Fibroblast of pulmonary artery (primary cell): Measurements from ENCODE around the gene C1QTNF1.
A peak's percentile ranks its signal among the peaks of the same experiment; 100 is the strongest.

ENCODE experiments used
- DNase-seq: peaks from one replicate; pipeline ENCODE4 v3.0.0-alpha.2; 2010; ENCODE audit warnings: low read depth
- H3K4me3 ChIP-seq: replicated peaks from 2 replicates; pipeline ENCODE4 v1.5.1; 2011; ENCODE audit warnings: low read depth, mild to moderate bottlenecking, control low read depth, low read length, moderate library complexity
- TF ChIP-seq, protein P1 (sequence below): IDR thresholded peaks from 2 replicates; pipeline ENCODE4 v1.5.1; 2011; ENCODE audit warnings: mild to moderate bottlenecking, control low read depth, low read length, inconsistent platforms; ENCODE audit errors: missing control alignments

The C1QTNF1 gene

DNA sequence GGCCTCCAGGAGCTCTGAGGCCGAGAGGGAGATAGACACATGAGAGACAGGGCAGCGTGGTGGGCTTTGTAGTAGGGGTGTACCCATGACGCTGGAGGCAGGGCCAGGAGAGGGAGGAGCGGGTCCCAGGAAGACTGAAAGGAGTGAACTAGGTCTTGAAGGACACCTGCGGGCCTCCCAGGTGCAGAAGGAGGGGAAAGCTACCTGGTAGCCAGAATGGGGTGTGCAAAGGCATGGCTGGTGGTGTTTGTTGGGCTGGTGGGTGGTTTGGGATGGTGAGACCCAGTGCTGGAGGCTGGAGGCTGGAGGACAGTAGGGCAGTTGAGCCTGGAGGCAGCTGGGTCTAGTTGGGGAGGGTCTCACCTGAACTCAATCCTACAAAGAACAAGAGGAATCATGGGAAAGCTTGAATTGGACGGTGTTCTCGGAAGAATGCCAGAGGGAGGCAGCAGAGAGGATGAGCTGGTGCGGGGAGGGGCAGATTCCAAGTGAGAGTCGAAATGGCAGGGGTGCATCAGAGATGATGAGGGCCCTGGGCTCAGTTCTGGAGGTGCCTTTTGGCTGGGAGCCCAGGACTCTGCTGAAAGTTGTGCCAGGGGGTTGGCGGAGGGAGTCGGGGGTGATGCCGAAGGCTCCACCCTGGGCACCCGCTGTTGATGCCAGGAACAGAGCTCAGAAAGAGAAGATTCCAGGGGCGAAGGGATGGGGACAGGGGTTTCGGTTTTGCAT, 21.2 kb downstream of the C1QTNF1 start:
- DNase-seq: no peak
- TF ChIP-seq, protein P1, sequence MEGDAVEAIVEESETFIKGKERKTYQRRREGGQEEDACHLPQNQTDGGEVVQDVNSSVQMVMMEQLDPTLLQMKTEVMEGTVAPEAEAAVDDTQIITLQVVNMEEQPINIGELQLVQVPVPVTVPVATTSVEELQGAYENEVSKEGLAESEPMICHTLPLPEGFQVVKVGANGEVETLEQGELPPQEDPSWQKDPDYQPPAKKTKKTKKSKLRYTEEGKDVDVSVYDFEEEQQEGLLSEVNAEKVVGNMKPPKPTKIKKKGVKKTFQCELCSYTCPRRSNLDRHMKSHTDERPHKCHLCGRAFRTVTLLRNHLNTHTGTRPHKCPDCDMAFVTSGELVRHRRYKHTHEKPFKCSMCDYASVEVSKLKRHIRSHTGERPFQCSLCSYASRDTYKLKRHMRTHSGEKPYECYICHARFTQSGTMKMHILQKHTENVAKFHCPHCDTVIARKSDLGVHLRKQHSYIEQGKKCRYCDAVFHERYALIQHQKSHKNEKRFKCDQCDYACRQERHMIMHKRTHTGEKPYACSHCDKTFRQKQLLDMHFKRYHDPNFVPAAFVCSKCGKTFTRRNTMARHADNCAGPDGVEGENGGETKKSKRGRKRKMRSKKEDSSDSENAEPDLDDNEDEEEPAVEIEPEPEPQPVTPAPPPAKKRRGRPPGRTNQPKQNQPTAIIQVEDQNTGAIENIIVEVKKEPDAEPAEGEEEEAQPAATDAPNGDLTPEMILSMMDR: no peak
- no peak overlapping the region for H3K4me3 ChIP-seq

DNA sequence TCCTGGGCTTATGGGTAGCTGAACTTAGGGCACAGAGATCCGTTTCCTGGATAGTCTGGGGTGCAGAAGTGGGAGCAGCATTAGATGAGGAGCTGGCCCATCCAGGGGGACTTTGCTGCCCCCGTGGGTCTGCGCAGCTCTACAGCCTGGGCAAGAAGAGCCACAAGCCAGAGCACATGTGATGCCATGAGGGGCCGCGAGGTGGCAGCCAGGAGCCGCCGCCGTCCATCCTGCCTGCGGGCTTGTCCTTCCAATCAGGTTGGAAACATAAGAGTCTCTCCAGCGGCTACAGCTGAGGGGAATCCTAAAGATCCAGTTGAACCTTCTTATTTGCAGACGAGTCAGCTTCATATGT, 21.9 kb downstream of the C1QTNF1 start:
- no peak overlapping the region for H3K4me3 ChIP-seq
- TF ChIP-seq, protein P1: peak; percentile 89
- peak; percentile 77 for DNase-seq

DNA sequence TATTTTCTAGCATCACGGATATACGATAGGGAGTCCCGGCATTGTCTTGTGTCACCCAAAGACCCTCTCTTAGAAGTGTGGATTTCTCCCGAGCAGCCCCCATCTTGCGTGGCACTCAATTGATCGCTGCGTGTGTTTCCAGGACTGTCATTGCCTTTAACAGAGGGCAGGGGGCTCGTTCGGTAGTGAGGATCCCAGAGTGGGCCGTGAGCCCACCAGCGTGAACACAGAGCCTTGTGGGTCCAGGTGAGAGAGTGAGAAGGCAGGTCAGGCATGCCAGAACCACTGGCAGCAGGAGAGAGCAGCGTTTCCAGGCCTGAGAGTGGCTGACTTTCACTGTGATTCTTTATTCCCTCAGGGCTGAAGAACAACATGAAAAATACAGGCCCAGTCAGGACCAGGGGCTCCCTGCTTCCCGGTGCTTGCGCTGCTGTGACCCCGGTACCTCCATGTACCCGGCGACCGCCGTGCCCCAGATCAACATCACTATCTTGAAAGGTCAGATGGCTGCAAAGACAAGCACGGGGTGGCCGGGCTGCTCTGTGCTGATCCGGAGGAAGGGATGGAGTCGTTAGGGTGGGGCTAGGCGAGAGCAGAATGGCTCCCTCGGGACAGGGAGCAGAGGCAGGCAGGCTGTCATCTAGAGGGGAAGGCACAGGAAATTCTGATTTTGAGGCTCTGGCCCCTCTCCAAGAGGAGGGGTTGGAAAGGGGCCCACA, 22.4 kb downstream of the C1QTNF1 start:
- H3K4me3 ChIP-seq: no peak overlapping the region
- TF ChIP-seq, protein P1: no peak
- DNase-seq: no peak

DNA sequence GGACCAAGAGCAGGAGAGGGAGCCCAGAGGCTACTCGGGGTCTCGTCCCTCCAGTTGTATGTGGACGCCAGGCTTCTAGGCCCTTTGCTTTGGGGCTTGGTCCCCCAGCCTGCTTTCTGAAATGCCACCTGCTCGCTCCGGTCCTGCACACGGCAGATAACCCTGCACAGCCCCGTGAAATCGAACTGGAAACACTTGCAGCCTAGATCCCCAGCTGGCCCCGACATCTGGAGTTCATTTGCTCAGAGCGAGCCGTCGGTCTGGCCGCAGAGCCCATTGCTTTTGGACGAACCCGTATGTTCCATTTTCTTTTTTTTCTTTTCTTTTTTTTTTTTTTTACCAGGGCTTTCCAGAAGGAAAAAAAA, 22.9 kb downstream of the C1QTNF1 start:
- DNase-seq: no peak
- H3K4me3 ChIP-seq: no peak overlapping the region
- TF ChIP-seq, protein P1: no peak

DNA sequence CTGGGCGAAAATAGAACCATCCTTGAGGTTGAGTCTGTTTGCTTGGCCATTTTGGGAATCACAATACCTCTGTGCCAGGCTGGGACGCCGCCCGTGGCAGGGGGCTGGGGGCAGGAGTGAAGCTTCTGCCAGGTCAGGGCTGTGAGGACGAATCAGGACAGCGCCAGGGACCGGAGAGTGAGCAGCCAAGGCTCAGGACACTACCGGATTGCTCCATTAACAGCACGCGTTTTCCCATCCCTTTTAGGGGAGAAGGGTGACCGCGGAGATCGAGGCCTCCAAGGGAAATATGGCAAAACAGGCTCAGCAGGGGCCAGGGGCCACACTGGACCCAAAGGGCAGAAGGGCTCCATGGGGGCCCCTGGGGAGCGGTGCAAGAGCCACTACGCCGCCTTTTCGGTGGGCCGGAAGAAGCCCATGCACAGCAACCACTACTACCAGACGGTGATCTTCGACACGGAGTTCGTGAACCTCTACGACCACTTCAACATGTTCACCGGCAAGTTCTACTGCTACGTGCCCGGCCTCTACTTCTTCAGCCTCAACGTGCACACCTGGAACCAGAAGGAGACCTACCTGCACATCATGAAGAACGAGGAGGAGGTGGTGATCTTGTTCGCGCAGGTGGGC, 23.4 kb downstream of the C1QTNF1 start:
- DNase-seq: no peak
- no peak overlapping the region for H3K4me3 ChIP-seq
- TF ChIP-seq, protein P1: no peak

DNA sequence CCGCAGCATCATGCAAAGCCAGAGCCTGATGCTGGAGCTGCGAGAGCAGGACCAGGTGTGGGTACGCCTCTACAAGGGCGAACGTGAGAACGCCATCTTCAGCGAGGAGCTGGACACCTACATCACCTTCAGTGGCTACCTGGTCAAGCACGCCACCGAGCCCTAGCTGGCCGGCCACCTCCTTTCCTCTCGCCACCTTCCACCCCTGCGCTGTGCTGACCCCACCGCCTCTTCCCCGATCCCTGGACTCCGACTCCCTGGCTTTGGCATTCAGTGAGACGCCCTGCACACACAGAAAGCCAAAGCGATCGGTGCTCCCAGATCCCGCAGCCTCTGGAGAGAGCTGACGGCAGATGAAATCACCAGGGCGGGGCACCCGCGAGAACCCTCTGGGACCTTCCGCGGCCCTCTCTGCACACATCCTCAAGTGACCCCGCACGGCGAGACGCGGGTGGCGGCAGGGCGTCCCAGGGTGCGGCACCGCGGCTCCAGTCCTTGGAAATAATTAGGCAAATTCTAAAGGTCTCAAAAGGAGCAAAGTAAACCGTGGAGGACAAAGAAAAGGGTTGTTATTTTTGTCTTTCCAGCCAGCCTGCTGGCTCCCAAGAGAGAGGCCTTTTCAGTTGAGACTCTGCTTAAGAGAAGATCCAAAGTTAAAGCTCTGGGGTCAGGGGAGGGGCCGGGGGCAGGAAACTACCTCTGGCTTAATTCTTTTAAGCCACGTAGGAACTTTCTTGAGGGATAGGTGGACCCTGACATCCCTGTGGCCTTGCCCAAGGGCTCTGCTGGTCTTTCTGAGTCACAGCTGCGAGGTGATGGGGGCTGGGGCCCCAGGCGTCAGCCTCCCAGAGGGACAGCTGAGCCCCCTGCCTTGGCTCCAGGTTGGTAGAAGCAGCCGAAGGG, 24.2 kb downstream of the C1QTNF1 start:
- TF ChIP-seq, protein P1: no peak
- no peak overlapping the region for H3K4me3 ChIP-seq
- DNase-seq: no peak
